Measurements from ENCODE around the gene THUMPD2. TPM values are rescaled to one million over a fixed set of nuclear protein-coding genes. Genes with fewer than 3 reads are reported as not detected.

The THUMPD2 gene
- total and polyA plus RNA-seq, 7 experiments from 2014 or later = 5.1 to 13.4 (median 7.9) TPM

- H3K27me3 Mint-ChIP-seq = peaks cover 17 to 25% (median 19%) of the 10 kb centered on the region in 5 donors
- no peak overlapping the region for H3K4me3 ChIP-seq (ENCODE audit: low read length)
- no peak overlapping the region for H3K27ac Mint-ChIP-seq
- no peak overlapping the region for H3K27ac ChIP-seq (ENCODE audit: low read depth, low read length)
- ATAC-seq (no peak), DNase-seq (no peak)
- no peaks in the 10 kb centered on the region for H3K36me3 Mint-ChIP-seq
- POLR2A ChIA-PET = no interaction called here
- no peak overlapping the region for H3K4me3 Mint-ChIP-seq
- peaks cover 0 to 22% (median 5%) of the 10 kb centered on the region in 11 donors for H3K9me3 Mint-ChIP-seq
- CTCF ChIA-PET = no interaction called here
- no peaks in the 10 kb centered on the region for H3K27me3 ChIP-seq (ENCODE audit: control insufficient read depth in 2 of 2, insufficient read depth in 2 of 2, low read length in 2 of 2)
- H3K4me1 Mint-ChIP-seq = no peaks in the 10 kb centered on the region
- H3K4me1 ChIP-seq (ENCODE audit: control insufficient read depth in 2 of 2, insufficient read depth in 2 of 2, low read length in 2 of 2) = no peaks in the 10 kb centered on the region
- H3K36me3 ChIP-seq (ENCODE audit: control insufficient read depth in 2 of 3, insufficient read depth in 3 of 3, low read length in 3 of 3) = no peaks in the 10 kb centered on the region
- no peaks in the 10 kb centered on the region for H3K9me3 ChIP-seq (ENCODE audit: control insufficient read depth in 2 of 3, low read length in 3 of 3)
- intact Hi-C loops (cut with micrococcal nuclease) = no loop called here
Observed at GRCh38 chr2:39693245-39693644, 85.8 kb downstream of the THUMPD2 start.

GRCh38 chr2:39689876-39690275 lies 89.2 kb downstream of the THUMPD2 start:
- intact Hi-C loops (cut with micrococcal nuclease) = no loop called here
- Histone ChIP-seq H3K4me1 (ENCODE audit: control insufficient read depth in 2 of 2, insufficient read depth in 2 of 2, low read length in 2 of 2) (no peaks in the 10 kb centered on the region), H3K36me3 (ENCODE audit: control insufficient read depth in 2 of 3, insufficient read depth in 3 of 3, low read length in 3 of 3) (no peaks in the 10 kb centered on the region), H3K27ac (ENCODE audit: low read depth, low read length) (no peak overlapping the region), H3K27me3 (ENCODE audit: control insufficient read depth in 2 of 2, insufficient read depth in 2 of 2, low read length in 2 of 2) (no peaks in the 10 kb centered on the region), H3K4me3 (ENCODE audit: low read length) (no peak overlapping the region), H3K9me3 (ENCODE audit: control insufficient read depth in 2 of 3, low read length in 3 of 3) (no peaks in the 10 kb centered on the region)
- Mint-ChIP-seq H3K27ac (no peak overlapping the region), H3K4me3 (no peak overlapping the region), H3K36me3 (no peaks in the 10 kb centered on the region), H3K9me3 (peaks cover 0 to 22% (median 5%) of the 10 kb centered on the region in 11 donors), H3K4me1 (no peaks in the 10 kb centered on the region), H3K27me3 (peaks cover 17 to 32% (median 25%) of the 10 kb centered on the region in 5 donors)
- ATAC-seq (no peak), DNase-seq (no peak)
- ChIA-PET CTCF (no interaction called here), POLR2A (no interaction called here)

GRCh38 chr2:39689272-39689841 lies 89.7 kb downstream of the THUMPD2 start:
- ATAC-seq (no peak), DNase-seq (no peak)
- H3K27ac ChIP-seq (ENCODE audit: low read depth, low read length) = no peak overlapping the region
- H3K9me3 ChIP-seq (ENCODE audit: control insufficient read depth in 2 of 3, low read length in 3 of 3) = no peaks in the 10 kb centered on the region
- H3K9me3 Mint-ChIP-seq = peaks cover 0 to 22% (median 5%) of the 10 kb centered on the region in 11 donors
- H3K27ac Mint-ChIP-seq = no peak overlapping the region
- H3K36me3 ChIP-seq (ENCODE audit: control insufficient read depth in 2 of 3, insufficient read depth in 3 of 3, low read length in 3 of 3) = no peaks in the 10 kb centered on the region
- ChIA-PET CTCF (no interaction called here), POLR2A (no interaction called here)
- no peaks in the 10 kb centered on the region for H3K27me3 ChIP-seq (ENCODE audit: control insufficient read depth in 2 of 2, insufficient read depth in 2 of 2, low read length in 2 of 2)
- no peaks in the 10 kb centered on the region for H3K4me1 Mint-ChIP-seq
- peaks cover 18 to 37% (median 30%) of the 10 kb centered on the region in 5 donors for H3K27me3 Mint-ChIP-seq
- H3K36me3 Mint-ChIP-seq = no peaks in the 10 kb centered on the region
- H3K4me3 ChIP-seq (ENCODE audit: low read length) = no peak overlapping the region
- intact Hi-C loops (cut with micrococcal nuclease) = no loop called here
- H3K4me1 ChIP-seq (ENCODE audit: control insufficient read depth in 2 of 2, insufficient read depth in 2 of 2, low read length in 2 of 2) = no peaks in the 10 kb centered on the region
- no peak overlapping the region for H3K4me3 Mint-ChIP-seq

DNA sequence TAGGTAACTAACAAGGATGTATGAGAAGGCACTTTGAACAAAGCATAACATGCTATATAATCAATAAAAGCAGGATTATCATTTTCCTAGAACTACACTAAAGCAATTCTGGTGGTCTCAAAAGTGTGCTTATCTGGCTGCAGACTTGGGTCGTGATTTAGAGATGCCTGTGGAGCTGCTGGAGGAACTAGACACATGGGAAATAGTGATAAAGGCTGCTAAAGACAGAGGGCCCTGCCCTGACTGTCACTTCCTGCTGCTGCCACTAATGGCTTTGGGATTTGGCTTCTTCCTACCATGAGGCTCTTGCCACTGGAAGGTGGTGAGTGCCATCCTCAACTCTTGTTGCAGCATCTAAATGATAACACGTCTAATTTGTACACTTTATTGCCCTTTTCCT lies 90.9 kb downstream of the THUMPD2 start:
- Histone ChIP-seq H3K9me3 (ENCODE audit: control insufficient read depth in 2 of 3, low read length in 3 of 3) (no peaks in the 10 kb centered on the region), H3K4me3 (ENCODE audit: low read length) (no peak overlapping the region), H3K27ac (ENCODE audit: low read depth, low read length) (no peak overlapping the region), H3K4me1 (ENCODE audit: control insufficient read depth in 2 of 2, insufficient read depth in 2 of 2, low read length in 2 of 2) (no peaks in the 10 kb centered on the region), H3K36me3 (ENCODE audit: control insufficient read depth in 2 of 3, insufficient read depth in 3 of 3, low read length in 3 of 3) (no peaks in the 10 kb centered on the region), H3K27me3 (ENCODE audit: control insufficient read depth in 2 of 2, insufficient read depth in 2 of 2, low read length in 2 of 2) (no peaks in the 10 kb centered on the region)
- ATAC-seq = no peak
- no peak for DNase-seq
- Mint-ChIP-seq H3K27ac (no peak overlapping the region), H3K4me1 (no peaks in the 10 kb centered on the region), H3K27me3 (peaks cover 23 to 41% (median 36%) of the 10 kb centered on the region in 5 donors), H3K4me3 (no peak overlapping the region), H3K36me3 (no peaks in the 10 kb centered on the region), H3K9me3 (peaks cover 0 to 22% (median 5%) of the 10 kb centered on the region in 11 donors)
- POLR2A ChIA-PET = no interaction called here
- CTCF ChIA-PET = no interaction called here
- intact Hi-C loops (cut with micrococcal nuclease) = no loop called here

DNA sequence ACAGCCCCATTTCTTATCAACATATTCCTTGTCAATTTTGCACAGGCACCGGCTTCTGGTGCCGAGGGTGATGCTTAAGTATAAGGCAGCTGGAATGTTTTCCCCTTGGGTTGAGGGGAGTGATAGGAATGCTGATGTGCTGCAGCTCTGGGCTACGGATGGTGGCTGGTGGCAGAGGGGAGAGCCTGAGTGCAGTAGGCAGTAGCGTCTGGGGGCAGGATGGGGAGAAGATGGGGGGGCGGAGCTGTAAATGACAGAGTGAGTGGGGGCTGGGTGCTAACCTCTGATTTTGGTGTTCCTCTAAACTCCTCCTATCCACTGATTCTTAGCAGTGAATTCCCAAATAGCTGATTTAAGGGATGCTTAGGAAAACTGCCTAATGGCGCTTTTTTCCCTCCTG lies 92.6 kb downstream of the THUMPD2 start:
- H3K36me3 ChIP-seq (ENCODE audit: control insufficient read depth in 2 of 3, insufficient read depth in 3 of 3, low read length in 3 of 3) = no peaks in the 10 kb centered on the region
- H3K4me1 ChIP-seq (ENCODE audit: control insufficient read depth in 2 of 2, insufficient read depth in 2 of 2, low read length in 2 of 2) = no peaks in the 10 kb centered on the region
- Mint-ChIP-seq H3K4me3 (no peak overlapping the region), H3K4me1 (no peaks in the 10 kb centered on the region), H3K27me3 (peaks cover 27 to 43% (median 37%) of the 10 kb centered on the region in 5 donors), H3K27ac (no peak overlapping the region), H3K36me3 (no peaks in the 10 kb centered on the region), H3K9me3 (peaks cover 0 to 21% (median 5%) of the 10 kb centered on the region in 11 donors)
- ATAC-seq (no peak), DNase-seq (no peak)
- no peaks in the 10 kb centered on the region for H3K9me3 ChIP-seq (ENCODE audit: control insufficient read depth in 2 of 3, low read length in 3 of 3)
- POLR2A ChIA-PET = no interaction called here
- CTCF ChIA-PET = no interaction called here
- H3K4me3 ChIP-seq (ENCODE audit: low read length) = no peak overlapping the region
- H3K27ac ChIP-seq (ENCODE audit: low read depth, low read length) = no peak overlapping the region
- intact Hi-C loops (cut with micrococcal nuclease) = no loop called here
- no peaks in the 10 kb centered on the region for H3K27me3 ChIP-seq (ENCODE audit: control insufficient read depth in 2 of 2, insufficient read depth in 2 of 2, low read length in 2 of 2)

Other genes starting within 250 kb of the THUMPD2 start
- under 1 TPM in 4 of 5 experiments, not detected in 1; 0.32 to 0.54 (median 0.43) TPM for gene TMEM178A, start 113.3 kb downstream of the THUMPD2 start, total RNA-seq
- gene TMEM178A, start 113.3 kb downstream of the THUMPD2 start, polyA plus RNA-seq = not detected